Measurements from ENCODE around the gene PCK2.

The PCK2 gene

GRCh38 chr14:24071836-24072430 lies 22.2 kb upstream of the PCK2 start:
- Histone ChIP-seq H3K27me3 (ENCODE audit: insufficient read depth, poor library complexity, severe bottlenecking) (no peaks in the 10 kb centered on the region), H3K4me3 (replicated peaks; ENCODE audit: insufficient read depth, low read length) (no peak overlapping the region), H3K27ac (replicated peaks) (no peak overlapping the region)
- DNase-seq (ENCODE audit: low read depth in 1 of 2, low spot score in 1 of 2) = no peak
- TF ChIP-seq POLR2AphosphoS5 (IDR thresholded peaks at IDR 0.05; ENCODE audit: low read depth) (no peak), SPI1 (IDR thresholded peaks at IDR 0.05; ENCODE audit: borderline replicate concordance, low read depth) (no peak), GABPA (IDR thresholded peaks at IDR 0.05; ENCODE audit: low read depth) (no peak), CTCF (IDR thresholded peaks at IDR 0.05; ENCODE audit: insufficient read depth, low read length) (no peak), REST (IDR thresholded peaks at IDR 0.05; ENCODE audit: insufficient replicate concordance, low read depth) (no peak)

GRCh38 chr14:24072436-24072835 lies 21.7 kb upstream of the PCK2 start:
- Histone ChIP-seq H3K27me3 (ENCODE audit: insufficient read depth, poor library complexity, severe bottlenecking) (no peaks in the 10 kb centered on the region), H3K4me3 (replicated peaks; ENCODE audit: insufficient read depth, low read length) (no peak overlapping the region), H3K27ac (replicated peaks) (no peak overlapping the region)
- no peak for DNase-seq (ENCODE audit: low read depth in 1 of 2, low spot score in 1 of 2)
- TF ChIP-seq REST (IDR thresholded peaks at IDR 0.05; ENCODE audit: insufficient replicate concordance, low read depth) (no peak), GABPA (IDR thresholded peaks at IDR 0.05; ENCODE audit: low read depth) (no peak), SPI1 (IDR thresholded peaks at IDR 0.05; ENCODE audit: borderline replicate concordance, low read depth) (no peak), POLR2AphosphoS5 (IDR thresholded peaks at IDR 0.05; ENCODE audit: low read depth) (no peak), CTCF (IDR thresholded peaks at IDR 0.05; ENCODE audit: insufficient read depth, low read length) (no peak)

GRCh38 chr14:24072881-24073877 lies 20.9 kb upstream of the PCK2 start:
- no peaks in the 10 kb centered on the region for H3K27me3 ChIP-seq (ENCODE audit: insufficient read depth, poor library complexity, severe bottlenecking)
- DNase-seq (ENCODE audit: low read depth in 1 of 2, low spot score in 1 of 2) = no peak
- TF ChIP-seq SPI1 (IDR thresholded peaks at IDR 0.05; ENCODE audit: borderline replicate concordance, low read depth) = no peak
- no peak for TF ChIP-seq CTCF (IDR thresholded peaks at IDR 0.05; ENCODE audit: insufficient read depth, low read length)
- TF ChIP-seq GABPA (IDR thresholded peaks at IDR 0.05; ENCODE audit: low read depth) = no peak
- no peak for TF ChIP-seq POLR2AphosphoS5 (IDR thresholded peaks at IDR 0.05; ENCODE audit: low read depth)
- TF ChIP-seq REST (IDR thresholded peaks at IDR 0.05; ENCODE audit: insufficient replicate concordance, low read depth) = no peak
- no peak overlapping the region for H3K4me3 ChIP-seq (replicated peaks; ENCODE audit: insufficient read depth, low read length)
- no peak overlapping the region for H3K27ac ChIP-seq (replicated peaks)
